ENCODE results near the gene FCHSD1. TPM values are rescaled to one million over a fixed set of nuclear protein-coding genes. Genes with fewer than 3 reads are reported as not detected.

FCHSD1 gene
- total and polyA plus RNA-seq, 2 donors (not counting 1 experiment from before 2014, with no cell fraction given): 123 to 193 TPM

- Mint-ChIP-seq H3K4me3 (no peak overlapping the region), H3K4me1 (peaks cover 7% of the 10 kb centered on the region)
- H3K4me2 ChIP-seq (replicated peaks; ENCODE audit: low read depth, low read length, poor library complexity, severe bottlenecking): no peak overlapping the region
Measured at GRCh38 chr5:141641634-141642267, 9.5 kb downstream of the FCHSD1 start.

More at GRCh38 chr5:141641634-141642267, 9.5 kb downstream of the FCHSD1 start:
- Histone ChIP-seq H3K27ac (ENCODE audit: low read length in 2 of 2) (no peak overlapping the region), H3K27me3 (replicated peaks in 1 of 4; ENCODE audit: control extremely low read depth in 1 of 4, control insufficient read depth in 3 of 4, insufficient read depth in 4 of 4, low read length in 3 of 4) (no peaks in the 10 kb centered on the region), H3K4me1 (ENCODE audit: control insufficient read depth in 2 of 2, insufficient read depth in 2 of 2, low read length in 2 of 2) (peaks cover 7 to 11% of the 10 kb centered on the region in 2 donors), H3K9me3 (ENCODE audit: control extremely low read depth in 1 of 3, control insufficient read depth in 2 of 3, insufficient read depth in 1 of 3, low read length in 2 of 3) (no peaks in the 10 kb centered on the region), H4K20me1 (ENCODE audit: control insufficient read depth, insufficient read depth, low read length, poor library complexity, severe bottlenecking) (no peaks in the 10 kb centered on the region), H3K79me2 (ENCODE audit: control insufficient read depth, insufficient read depth, low read length) (peaks cover 7% of the 10 kb centered on the region), H3K9ac (ENCODE audit: low read length) (no peak overlapping the region), H3K36me3 (replicated peaks in 1 of 2; ENCODE audit: control extremely low read depth in 1 of 2, control insufficient read depth in 1 of 2, extremely low read depth in 1 of 2, insufficient read depth in 2 of 2, low read length in 1 of 2) (peaks cover 7 to 41% of the 10 kb centered on the region in 2 experiments), H3K4me3 (ENCODE audit: control extremely low read depth in 1 of 5, extremely low read depth in 1 of 5, insufficient read depth in 1 of 5, low read depth in 2 of 5, low read length in 4 of 5) (no peak overlapping the region), H2AFZ (ENCODE audit: insufficient read depth, low read depth, low read length, poor library complexity, severe bottlenecking) (no peak overlapping the region)
- 100% methylated on average over 2 of the region's 2 CpGs for WGBS (ENCODE audit: insufficient coverage)
- no peaks in the 10 kb centered on the region for H3K27me3 Mint-ChIP-seq
- ChIA-PET POLR2A (no interaction called here), CTCF (interaction anchor here (1.4 to 2.2 kb wide), 3 partner anchors 18 to 50 kb away, joined by 4 to 6 read pairs (median 4); no protein-coding TSS in a partner anchor)
- TF ChIP-seq CTCF (IDR thresholded peaks at IDR 0.05) (no peak), EZH2 (IDR thresholded peaks at IDR 0.05; ENCODE audit: borderline replicate concordance, insufficient read depth, low read depth, low read length, poor library complexity, severe bottlenecking) (no peak)
- H3K27ac Mint-ChIP-seq: no peak overlapping the region
- no peak for DNase-seq
- no peaks in the 10 kb centered on the region for H3K9me3 Mint-ChIP-seq (ENCODE audit: insufficient read depth)
- ATAC-seq (ENCODE audit: low read depth): no peak
- intact Hi-C loops (cut with micrococcal nuclease): no loop called here

All from B cell (primary cell).